HG03469 (cell line): ENCODE results near the gene RIMBP2.
"Not testable (repeated sequence)": the region's sequence is repeated elsewhere in the genome, so short reads cannot be mapped to it uniquely, and the experiment has no call there.

Source experiments
- ATAC-seq: cut with Tn5 transposase; IDR thresholded peaks from one replicate; pipeline ENCODE4 v1.9.1; 2021; ENCODE audit warnings: mild to moderate bottlenecking, moderate library complexity, moderate number of reproducible peaks; ENCODE audit not compliant: unreplicated experiment

RIMBP2 gene

DNA sequence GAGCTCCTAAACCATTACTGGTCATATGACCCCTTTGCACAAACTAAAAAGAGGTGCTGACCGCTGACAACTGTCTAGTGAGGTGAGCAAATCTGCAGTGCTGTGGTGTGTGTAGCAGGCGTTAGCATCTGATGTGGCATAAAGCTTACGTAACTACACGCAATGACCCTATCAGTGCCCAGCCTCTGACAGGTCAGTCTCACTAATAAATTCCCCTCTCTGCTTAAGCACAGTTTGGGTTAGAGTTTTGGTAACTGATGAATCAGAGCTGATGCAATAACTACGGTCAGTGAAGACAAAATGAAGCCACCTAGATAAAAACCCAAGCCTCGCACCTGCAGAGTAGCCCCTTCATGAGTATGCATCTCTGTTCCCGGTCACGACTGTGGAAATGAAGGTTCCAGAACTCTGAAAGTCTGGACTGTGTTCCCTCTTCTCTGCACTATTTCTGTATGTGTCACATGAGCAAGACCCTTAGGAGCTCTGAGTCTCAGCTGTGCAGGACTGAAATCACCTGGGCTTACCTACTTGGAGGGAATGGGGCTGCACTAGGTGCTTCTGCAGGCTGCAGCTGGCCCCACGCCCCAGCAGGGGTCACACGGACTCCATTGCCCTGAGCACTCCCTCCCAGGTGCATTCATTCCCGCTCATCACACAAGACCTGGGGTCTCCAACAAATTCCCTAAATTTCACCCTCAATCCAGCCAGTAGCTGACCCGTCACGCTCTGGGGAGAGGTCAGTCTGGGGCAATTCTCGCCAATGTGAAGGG is 54.4 kb downstream of the RIMBP2 start:
- no peak for ATAC-seq

DNA sequence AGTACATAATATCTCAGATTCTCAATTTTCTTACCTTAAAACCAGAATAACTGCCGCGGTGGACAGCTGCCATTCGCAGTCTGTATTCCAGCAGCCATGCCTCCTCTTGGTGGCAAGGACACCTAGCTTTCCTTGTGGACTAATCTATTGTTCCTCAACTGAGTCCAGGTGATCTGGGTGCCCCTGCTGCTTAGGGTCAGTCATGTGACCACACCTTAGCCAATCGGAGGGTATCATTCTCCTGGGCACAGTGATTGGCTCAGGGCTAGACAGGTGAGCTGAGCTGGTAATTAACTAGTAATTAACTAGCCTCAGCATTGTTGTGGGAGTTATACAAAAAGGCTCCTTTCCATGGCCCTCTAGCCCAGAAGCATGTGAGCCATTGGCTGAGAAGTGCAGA is 55.0 kb downstream of the RIMBP2 start:
- no peak for ATAC-seq

DNA sequence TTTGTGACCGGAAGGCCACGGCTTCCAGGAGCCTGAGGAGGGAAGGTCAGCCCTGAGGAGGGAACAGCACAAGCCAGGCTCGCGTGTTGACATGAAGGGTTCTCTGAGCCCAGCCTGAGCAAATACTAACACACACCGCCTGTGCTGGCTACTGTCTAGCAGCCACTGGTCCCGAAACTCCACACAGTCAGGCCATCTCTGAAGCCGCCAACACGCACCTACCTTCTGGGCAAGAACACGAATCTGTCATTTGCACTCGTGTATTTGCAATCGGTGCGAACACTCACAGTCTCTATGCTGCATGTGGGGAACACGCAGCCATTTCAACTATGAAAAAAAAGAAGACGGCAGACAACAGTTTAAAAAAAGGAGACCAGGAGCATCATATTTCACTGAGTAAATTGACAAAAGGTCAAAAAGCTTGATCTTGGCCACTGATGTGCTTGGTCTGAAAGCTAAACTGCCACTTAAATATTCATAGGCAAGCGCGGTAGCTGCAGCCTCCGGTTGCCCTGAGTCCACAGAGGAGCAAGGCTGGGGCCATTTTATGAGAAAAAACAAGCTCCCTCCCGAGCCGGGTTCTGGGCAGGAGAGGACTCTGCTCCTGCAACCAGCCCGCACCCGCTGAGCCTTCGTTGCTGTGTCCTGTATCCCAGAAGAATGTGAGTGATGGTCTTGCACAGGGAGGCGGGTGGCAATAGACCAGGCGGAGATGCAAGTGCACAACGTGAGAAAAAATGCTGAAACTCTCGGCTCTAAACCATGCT is 57.8 kb downstream of the RIMBP2 start:
- ATAC-seq, result no peak

- ATAC-seq, result no peak
These were observed 59.7 kb downstream of the RIMBP2 start for GRCh38 chr12:130656411-130656810.

- no peak for ATAC-seq
These were observed 60.2 kb downstream of the RIMBP2 start for GRCh38 chr12:130655881-130656280.

DNA sequence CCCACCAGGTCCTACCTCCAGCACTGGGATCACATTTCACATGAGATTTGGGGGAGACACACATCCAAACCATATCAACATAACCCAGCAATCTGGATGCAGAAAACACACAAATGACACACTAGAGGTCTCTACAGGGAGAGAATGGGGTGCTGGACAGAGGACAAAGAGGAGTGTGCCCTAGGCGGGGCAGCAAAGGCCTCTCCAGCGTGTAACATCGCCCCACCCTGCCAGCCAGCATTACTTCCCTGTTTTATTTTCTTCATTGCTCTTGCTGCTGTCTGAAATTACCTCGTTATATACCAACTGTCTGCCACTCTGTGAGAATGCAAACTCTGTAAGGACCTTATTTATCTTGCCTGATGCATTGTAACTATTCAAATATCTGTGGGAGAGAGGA is 61.1 kb downstream of the RIMBP2 start:
- ATAC-seq, result no peak

- no peak for ATAC-seq
These were observed 64.7 kb downstream of the RIMBP2 start for GRCh38 chr12:130651188-130651959.

DNA sequence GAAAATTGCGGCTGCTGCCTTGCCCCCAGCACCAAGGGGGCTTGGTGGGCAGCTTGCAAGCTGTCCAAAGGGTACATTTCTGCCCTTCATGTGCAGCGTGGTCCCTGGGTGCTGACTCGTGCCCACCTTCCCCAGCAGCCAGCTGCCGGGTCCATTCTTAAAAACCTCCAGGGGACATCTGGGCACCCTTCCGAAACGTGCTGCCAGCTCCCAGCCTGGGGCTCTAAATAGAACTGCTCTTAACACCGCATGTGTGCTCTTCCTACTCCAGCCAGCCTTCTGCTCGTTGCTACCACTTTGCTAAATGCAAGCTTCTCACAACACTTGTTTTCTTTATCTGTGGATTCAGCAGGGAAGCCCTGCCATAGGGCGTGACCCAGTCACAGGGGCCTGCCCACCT is 66.0 kb downstream of the RIMBP2 start:
- ATAC-seq, result no peak

GRCh38 chr12:130649101-130650045 is 66.7 kb downstream of the RIMBP2 start:
- no peak for ATAC-seq

- no peak for ATAC-seq
These were observed 68.3 kb downstream of the RIMBP2 start for GRCh38 chr12:130647814-130648213.

DNA sequence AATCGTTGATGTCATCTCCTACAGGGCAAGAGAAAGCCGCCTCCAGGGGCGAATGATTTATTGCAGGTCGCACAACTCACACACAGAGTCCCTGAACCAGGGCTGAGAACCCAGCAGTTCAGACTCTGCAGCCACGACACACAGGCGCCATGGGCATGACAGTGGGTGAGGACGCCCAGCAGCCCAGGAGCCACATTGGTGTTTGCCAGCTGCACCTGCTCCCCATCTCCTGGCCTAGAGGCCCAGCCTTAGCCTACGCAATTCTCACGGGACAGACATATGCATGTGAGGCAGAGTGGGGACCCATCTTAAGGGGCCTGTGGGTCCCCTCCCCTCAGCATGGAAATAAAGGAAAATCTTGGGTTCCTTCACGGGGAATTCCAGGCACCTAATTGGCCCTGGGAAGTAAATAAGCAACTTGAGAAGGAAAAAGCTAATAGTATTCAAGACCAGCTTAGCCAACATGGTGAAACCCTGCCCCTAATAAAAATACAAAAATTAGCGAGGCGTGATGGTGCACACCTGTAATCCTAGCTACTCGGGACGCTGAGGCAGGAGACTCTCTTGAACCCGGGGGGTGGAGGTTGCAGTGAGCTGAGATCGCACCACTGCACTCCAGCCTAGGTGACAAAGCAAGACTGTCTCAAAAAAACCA is 69.3 kb downstream of the RIMBP2 start:
- no peak for ATAC-seq

DNA sequence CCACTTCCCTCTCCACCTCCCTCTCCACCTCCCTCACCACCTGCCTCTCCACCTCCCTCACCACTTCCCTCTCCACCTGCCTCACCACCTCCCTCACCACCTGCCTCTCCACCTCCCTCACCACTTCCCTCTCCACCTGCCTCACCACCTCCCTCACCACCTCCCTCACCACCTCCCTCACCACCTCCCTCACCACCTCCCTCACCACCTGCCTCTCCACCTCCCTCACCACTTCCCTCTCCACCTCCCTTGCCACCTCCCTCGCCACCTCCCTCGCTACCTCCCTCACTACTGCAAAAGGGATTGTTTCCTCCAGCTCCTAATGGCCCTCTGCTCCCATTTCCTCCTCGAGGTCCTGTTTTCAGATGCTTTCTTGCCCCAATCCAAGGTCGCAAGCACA is 69.9 kb downstream of the RIMBP2 start:
- ATAC-seq, result not testable (repeated sequence)

- no peak for ATAC-seq
These were observed 70.3 kb downstream of the RIMBP2 start for GRCh38 chr12:130645751-130646150.

DNA sequence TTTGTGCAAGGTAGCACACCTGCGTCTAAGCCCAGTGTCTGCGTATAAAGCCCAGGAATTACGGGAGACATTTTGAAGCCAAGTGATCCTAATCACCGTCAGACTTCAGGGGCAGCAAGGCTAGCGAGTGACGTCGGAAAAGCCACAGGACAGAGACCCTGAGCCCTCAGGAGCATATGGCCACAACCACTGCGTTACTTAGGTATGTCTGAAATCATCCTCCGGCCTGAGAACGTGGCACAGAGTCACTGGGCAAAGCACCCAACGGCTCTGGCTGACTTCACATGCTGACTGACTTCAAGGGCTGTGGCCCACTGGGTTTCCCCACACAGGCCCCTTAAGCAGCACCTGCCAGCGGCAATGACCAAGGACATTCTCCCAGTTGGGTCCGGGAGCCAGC is 71.5 kb downstream of the RIMBP2 start:
- ATAC-seq, result no peak

GRCh38 chr12:130644146-130644545 is 72.0 kb downstream of the RIMBP2 start:
- ATAC-seq, result no peak

DNA sequence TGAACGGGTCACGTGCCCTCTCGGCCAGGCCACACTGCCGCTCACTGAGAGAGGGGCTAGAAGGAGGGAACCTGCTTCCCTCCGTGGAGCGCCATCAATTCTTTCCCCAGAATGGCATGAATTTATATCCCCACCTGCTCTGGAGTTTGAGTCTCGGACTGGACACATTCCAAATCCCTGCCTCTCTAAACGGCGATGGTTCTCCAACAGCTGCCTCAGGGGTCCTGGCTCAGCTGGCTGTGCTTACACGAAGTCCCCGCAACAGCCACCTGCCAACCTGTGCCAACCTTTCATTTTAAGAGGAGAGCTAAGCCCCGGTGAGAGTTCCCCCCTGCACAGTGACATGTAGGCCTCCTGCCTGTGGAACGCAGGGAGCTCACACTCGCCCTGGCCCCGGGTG is 73.2 kb downstream of the RIMBP2 start:
- no peak for ATAC-seq

GRCh38 chr12:130641533-130642184 is 74.4 kb downstream of the RIMBP2 start:
- ATAC-seq, result no peak

GRCh38 chr12:130640901-130641300 is 75.2 kb downstream of the RIMBP2 start:
- ATAC-seq, result no peak

DNA sequence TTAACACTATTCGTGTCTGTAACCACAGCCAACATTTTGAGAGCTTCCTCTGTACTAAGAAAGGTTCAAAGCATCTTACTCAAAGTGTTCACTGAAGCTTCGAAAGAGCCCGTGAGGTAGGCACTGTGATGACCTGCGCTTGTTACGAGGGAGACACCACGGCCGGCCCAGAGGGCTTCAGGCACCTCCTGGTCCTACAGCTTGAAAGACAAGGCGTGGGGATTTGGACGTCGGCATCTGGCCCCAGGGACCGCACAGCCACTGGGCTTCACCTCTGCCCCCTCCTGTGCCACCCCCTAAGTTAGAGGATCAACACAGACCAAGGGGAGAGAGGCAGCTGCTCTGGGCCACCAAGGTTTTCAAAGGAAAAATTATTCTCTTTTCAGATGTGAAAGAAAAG is 75.6 kb downstream of the RIMBP2 start:
- ATAC-seq, result no peak
